Lower leg skin (tissue), 3 donors: ENCODE results near the gene AXL.

Experiments
- CTCF ChIP-seq, 3 donors: fragments of 450-650 bp; IDR thresholded peaks; one replicate each; pipeline ENCODE4 v1.5.1; 2016; ENCODE audit warnings: antibody characterized with exemption in 3 of 3, mild to moderate bottlenecking in 3 of 3, moderate library complexity in 2 of 3
- POLR2A ChIP-seq, 2 donors: fragments of 450-650 bp; IDR thresholded peaks; one replicate each; pipeline ENCODE4 v1.6.1; 2016 to 2017; ENCODE audit warnings: antibody characterized with exemption in 2 of 2, mild to moderate bottlenecking in 1 of 2, moderate library complexity in 1 of 2

GRCh38 chr19:41233748-41234240 is 14.8 kb downstream of the AXL start:
- TF ChIP-seq CTCF (IDR thresholded peaks at IDR 0.05) (no peak), POLR2A (IDR thresholded peaks at IDR 0.05) (no peak)
